Dermis microvascular lymphatic vessel endothelial cell (primary cell): Measurements from ENCODE around the gene SUPT3H. TPM values are rescaled to one million over a fixed set of nuclear protein-coding genes. Genes with fewer than 3 reads are reported as not detected.

ENCODE experiments used
- DNase-seq, 2 donors: peaks; one replicate each; pipeline versions ENCODE4 v3.0.0 to v3.0.0-alpha.2; 2010; ENCODE audit warnings: low read depth in 2 of 2
- total RNA-seq: library from RNA; depleted of rRNA; stranded (reverse); fragments of >200 nt; gene quantifications from 2 replicates; pipeline ENCODE4 v1.2.1, GENCODE V29; 2014

The SUPT3H gene
- 2.3 and 3.8 TPM in 2 replicates for total RNA-seq

DNA sequence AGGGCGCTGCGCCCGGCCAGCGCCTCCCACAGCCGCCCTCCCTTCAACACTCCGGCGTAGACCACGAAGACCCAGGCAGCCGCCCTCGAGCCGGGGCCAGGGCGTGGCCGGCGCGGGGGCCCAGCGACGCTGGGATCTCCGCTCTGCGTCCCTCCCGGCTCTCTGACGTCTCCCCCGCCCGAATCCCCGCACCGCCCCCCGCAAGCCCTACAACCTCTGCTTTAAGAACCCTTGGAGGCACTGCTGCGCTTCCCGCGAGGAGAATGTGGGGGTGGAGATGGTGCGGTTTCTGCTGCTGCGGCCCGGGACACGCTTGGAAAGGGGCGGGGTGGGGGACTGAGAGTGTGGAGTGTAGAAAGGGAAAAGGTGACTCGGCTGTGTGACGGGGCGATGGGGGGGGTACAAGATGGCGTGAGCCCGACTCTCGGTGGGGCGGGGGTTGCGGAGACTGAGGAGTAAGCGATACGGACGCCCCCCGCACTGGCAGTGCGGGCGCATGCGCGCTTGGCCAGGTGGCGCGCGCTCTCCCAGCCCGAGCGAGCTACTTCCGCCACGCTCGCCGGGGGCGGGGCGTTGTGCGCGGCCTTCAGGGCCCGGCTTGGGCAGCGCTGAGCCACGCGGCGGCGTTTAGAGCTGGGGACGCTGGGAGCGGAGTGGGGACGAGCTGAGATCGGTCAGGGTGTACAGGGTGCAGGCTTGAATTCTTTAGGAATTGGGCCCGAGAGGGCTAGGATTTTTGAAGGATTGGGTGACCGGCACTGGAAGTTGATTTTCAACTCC is at the start of gene SUPT3H:
Gene SUPT3H (minus strand): TSS at position 381 of the 780 bp plus-strand sequence.
- DNase-seq: peak; percentile 77 to 94

DNA sequence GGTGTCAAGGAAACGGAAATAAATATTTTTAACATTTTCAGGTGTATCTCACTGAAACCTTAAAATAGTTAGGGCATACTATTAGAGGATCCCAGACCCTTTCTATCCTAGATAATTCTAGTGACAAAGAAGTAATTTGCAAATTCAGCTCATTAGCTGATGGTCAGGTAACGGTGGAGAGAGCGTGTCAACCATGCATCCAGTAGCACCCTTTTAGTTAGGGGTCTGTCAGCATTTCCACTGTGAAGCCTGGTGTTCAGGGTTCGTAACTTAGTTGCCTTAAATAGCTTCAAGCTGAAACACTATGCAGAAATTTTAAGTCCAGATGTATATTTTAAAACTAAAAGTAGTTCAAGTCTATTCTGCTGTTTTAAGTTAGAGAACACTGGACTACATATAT is 48.5 kb upstream of the SUPT3H start:
- DNase-seq: no peak

DNA sequence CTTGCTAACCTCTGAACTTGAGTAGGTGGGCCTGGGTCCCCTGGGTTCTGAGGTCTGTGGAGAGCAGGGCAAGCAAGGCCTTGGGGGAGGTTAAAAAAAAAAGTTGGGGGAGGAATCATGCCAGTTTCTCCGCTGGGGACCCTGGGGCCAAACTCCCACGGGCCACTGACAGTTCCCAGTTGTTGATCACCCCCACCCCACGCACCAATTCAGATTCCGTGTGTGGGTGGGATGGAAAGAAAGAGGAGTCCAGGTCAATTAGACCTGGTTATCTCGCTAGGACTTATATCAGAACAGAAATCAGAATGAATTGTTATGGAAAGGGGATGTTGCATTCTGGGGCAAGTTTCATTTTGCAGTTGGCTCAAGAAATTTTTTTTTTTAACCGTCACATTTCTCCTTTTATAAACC is 46.7 kb upstream of the SUPT3H start:
- DNase-seq: no peak

DNA sequence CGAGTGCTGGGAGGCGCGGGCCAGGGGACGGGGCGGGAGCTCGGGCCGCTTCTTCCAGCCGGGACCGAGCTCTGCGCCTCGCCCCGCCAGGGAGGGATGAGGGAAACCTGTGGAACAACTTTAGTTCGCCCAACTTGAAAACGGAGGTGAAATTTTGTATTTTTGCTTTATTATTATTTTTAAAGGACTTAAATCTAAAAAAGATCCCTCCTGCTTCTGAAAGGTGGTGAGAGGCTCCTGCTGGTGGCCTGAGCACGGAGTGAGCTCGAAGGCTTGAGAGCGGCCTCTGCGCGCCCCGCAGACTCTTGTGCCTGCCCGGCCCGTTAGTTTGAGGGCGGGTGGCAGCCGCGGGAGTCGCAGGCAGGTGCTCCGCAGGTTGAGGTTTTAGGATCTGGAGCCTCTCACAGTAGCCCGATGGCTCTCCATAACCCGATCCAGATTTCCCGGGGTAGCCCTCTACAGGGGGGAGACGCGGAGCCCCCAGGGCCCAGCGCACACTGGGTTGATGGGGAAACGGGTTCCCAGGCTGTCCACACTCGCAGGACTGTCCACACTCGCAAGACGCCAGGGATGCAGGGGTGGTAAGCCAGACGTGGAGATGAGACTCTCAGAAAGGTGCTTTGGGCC is 46.2 kb upstream of the SUPT3H start:
- no peak for DNase-seq

DNA sequence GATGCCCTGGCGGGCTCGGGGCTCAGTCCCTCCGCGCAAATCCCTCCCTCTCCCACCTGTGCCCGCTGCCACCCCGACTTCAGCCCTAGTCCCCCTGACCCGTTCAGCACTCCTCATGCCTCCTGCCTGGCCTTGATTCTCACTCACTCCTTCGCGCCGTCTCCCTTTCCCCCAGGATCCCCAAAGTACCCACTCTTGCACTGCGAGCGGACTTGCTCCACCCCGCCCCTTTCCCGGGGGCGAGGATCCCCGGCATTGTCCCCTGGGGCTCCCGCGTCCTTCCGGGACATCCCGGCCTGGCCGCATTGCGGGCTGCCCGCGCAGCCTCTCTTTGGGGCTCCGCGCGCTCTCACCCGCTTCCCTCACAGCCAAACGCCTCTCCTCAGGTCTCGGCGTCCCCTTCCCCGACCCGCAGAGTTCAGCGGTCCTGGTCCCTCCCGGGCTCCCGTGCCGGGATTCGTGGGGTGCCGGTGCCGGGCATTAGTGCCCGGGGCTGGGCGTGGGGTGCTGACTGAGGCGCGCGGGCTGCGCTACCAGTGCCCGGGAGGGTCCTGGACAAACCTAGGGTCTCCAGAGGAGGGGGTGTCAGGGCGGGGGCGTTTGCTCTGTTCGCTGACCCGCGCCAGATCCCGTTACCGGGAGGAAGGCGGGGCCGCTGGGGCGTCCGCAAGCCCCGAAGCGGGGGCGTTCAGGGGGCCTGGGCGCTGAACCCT is 45.5 kb upstream of the SUPT3H start:
- no peak for DNase-seq

DNA sequence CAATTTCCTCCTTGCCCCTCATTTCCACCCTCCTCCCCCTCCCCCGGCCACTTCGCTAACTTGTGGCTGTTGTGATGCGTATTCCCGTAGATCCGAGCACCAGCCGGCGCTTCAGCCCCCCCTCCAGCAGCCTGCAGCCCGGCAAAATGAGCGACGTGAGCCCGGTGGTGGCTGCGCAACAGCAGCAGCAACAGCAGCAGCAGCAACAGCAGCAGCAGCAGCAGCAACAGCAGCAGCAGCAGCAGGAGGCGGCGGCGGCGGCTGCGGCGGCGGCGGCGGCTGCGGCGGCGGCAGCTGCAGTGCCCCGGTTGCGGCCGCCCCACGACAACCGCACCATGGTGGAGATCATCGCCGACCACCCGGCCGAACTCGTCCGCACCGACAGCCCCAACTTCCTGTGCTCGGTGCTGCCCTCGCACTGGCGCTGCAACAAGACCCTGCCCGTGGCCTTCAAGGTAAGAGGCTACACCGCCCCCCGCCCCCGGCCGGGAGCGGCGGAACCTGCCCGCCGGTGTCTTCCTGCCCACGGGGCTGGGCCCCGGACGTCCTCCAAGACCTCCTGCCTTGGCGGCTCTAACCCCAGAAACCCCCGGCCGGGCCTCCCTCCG is 44.9 kb upstream of the SUPT3H start:
- DNase-seq: no peak

DNA sequence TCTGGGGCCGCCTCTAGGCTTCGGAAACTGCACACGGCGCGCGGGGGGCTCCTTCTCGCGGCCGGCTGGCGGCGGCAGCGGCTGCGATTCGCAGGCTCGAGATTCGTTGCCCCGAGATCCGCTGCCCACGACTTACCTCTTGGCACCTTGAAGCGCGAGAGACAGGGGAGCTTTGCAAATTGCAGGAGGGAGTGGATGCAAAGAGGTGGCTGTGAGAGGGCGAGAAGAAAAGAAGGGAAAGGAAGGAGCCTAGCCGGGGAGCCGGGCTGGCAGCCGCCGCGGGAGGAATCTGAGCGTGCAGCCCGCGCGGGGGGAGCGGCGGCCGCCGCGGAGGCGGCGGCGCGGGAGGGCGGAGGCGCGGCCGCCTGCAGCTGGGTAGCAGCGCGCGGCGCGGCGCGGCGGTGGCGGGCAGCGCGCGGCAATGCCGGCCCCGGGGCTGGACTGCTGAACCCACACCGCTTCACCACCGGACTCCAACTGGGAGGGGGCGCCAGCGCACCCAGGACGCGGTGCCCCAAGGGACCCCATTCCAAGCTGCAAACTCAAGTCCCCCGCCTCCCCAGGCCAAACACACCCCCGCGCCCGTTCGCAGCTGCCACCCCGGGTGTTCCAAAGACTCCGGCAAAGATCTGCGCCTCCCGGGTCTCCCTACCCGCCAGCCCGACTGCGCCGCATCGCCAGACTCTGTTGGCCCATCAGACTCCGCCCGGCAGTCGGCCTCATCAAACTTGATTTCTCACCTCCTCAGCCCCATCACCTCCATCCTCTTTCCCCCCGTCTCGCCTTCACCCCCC is 44.2 kb upstream of the SUPT3H start:
- DNase-seq: peak in 1 of 2 donors; percentile 47

DNA sequence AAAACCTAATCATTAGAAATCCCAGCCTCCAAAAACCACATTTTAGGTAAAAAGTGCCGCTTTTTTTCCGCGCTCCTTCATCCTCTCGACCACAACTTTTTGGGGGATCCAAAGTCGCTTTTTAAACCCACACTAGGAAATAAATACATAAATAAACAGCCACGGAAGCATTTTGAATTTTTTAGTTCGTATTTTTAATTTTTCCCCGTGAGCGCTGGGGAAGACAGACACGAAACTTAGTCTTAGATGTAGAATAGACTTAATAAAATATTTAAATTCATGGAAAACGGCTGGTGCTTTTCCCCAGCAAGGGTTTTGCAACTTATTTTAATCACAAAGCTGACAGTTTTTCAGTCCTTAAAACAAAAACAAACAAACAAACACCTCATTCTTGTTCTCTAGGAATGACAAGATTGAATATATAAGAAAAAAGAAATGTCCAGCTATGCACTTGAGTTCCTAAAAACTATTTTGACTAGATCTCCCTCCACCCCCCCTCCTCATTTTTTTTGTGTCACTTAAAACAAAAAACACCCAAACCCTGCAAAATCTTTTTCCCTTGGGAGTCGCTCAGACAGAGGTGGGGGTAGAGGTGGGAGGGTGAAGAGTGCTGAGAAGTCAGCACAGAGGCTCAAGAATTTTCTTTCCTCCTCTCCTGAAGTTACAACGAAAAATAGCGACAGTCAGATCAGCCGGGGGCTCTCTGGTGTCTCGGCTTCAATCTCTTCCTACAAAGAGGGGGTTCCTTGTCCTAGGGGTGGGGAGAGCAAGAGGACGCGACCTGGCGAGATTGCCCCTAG is 43.4 kb upstream of the SUPT3H start:
- DNase-seq: no peak

DNA sequence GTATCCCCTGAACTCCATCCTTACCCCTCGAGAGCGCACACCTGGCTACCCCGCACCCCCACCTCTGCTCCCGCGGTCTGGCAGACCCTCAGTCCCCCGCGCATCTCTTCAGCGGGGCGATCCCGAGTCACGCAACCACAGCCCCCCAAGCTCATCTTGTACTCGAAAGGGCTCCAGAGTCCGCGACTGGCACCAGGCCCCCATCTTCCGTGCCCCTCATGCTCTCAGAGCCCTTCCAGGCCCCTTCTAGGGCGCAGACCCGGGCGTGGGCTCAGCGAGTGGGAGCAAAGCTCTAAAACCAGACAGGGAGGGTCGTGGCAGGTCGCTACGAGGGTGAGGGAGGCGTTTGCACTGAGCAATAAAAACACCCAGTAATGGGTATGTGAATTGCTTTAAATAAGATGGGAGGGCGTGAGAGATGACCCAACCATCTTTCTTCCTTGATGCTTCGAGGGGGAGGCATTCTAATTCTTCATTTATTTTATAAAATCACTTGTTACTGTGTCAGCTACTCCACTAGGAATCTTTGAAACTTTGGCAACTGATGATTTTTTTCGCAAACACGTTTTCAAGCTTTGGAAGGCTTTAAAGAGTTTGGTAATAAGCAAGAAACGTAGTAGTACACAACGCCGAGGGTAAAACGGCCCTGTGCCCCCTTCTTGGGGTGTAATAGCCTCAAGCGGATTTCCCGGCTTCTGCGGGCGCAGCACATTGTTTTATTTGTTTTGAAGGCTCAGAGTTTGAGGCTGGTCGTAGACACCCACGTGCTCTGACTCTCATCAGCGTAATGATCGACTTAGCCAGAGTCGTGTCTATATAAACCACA is 42.6 kb upstream of the SUPT3H start:
- no peak for DNase-seq

DNA sequence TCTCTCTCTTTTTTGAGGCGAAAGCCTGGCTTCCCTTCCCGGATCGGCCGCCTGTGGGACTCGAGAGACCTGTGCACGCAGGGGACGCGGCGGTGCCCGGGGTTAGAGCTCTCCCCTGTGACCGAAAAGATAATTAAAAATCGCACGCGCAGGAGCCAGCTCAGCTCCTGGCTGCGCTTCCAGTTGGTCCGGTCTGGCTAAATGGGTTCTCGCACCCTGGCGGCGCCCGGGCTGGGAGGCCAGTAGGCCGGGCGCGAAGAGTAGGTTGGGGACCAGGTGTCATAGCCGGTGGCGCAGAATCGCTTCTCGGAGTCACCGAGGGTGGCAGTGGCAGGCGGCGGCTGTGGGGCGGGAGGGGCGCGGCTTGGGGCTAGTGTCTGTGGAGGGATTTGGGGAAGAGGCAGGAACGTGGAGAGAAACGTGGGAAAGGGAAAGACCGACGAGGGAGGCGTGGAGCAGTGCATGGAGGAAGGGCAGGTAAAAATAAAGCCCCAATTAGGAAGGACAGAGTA is 41.9 kb upstream of the SUPT3H start:
- DNase-seq: no peak

DNA sequence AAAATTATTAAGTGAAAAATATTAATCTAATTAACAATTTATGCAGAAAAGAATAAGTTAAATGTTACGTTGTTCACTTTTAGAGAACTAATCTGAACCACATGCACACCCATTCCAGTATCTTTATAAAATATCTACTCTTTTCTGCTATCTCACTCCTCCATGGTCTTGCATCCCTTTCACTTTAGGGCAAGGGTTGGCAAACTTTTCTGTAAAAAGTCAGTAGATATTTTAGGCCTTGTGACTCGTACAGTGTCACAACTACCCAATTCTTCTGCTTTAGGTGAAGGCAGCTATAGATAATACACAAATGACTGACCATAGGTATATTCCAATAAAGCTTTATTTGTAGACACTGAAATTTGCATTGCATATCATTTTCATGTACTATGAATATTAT is 39.7 kb upstream of the SUPT3H start:
- DNase-seq: no peak

DNA sequence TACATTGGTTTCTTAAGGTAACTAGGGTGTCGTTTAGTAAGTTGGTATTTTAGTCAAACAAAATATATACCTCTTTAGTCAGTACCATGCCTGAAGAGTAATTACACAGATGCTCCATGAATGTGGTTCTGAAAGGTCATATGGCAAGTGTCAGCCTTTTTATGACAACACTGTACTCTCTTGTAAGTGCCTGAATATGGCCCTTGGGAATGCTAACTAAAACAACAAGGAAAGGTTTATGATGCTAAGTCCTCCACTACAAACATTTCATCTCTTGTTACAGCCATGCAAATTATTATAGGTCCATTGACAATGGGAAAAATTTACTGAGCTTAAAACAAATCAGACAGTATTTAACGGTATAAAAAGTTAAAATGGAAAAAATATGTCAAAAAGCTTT is 39.0 kb upstream of the SUPT3H start:
- no peak for DNase-seq

DNA sequence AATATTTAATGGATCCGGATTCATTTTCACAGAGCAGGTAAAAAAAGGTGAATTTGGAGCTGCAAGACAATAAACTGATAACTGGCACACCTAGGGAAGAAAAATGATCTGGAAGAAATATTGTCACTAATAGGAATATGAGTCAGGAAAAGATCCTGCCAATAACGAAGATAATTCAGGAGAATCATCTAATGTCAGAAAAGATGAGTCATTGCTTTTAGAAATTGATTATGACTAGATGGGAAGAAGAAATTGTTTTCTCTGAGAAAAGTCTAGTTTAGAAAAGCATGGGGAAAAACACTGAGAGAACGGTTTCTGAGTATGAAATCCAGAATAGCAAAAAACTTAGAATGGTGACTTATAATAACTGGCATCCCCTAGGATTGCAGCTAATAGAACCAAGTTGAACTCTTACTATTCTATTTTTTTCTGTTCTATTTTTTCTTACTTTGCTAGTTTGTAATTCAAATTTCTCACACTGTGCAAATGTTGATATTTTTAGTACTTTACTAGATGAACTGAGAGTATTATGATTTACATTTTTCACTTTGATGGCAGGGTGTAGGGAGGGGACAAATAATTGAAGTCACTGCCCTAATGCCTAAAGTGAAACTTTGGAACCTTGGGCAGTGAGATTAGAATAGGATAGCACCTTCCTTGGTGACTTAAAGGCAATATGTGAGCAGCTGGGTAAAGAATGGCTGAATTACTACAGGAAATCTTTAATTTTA is 38.2 kb upstream of the SUPT3H start:
- DNase-seq: no peak

DNA sequence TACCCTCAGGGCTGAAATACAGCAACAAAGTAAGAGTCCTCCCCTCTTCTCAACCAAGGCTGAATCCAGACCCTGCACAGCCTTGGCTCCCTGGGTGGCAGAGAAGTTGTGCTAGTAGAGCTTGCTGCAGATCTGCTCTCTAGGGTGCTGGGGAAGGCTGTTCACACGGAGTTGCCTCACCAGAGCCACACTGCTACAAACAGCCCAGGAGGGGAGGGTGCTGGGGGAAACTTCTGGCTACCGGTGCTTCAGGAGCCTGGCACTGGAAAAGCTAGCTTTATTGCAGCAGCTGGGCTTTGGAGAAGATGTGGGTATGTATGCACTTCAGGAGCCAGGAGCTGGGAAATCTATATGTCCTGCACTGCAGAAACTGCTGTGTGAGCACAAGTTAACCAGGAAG is 37.6 kb upstream of the SUPT3H start:
- DNase-seq: no peak

DNA sequence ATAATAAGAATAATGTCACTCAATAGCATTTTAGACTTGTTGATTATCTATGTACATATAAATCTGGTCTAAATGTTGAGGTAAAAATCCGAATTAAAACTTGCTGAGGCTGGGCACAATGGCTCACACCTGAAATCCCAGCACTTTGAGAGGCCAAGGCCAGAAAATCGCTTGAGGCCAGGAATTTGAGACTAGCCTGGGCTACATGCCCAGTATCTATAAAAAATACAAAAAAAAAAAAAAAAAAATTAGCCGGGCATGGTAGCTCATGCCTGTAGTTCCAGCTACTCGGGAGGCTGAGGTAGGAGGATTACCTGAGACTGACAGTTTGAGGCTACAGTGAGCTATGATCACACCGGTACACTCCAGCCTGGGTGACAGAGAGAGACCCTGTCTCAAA is 34.2 kb upstream of the SUPT3H start:
- no peak for DNase-seq

DNA sequence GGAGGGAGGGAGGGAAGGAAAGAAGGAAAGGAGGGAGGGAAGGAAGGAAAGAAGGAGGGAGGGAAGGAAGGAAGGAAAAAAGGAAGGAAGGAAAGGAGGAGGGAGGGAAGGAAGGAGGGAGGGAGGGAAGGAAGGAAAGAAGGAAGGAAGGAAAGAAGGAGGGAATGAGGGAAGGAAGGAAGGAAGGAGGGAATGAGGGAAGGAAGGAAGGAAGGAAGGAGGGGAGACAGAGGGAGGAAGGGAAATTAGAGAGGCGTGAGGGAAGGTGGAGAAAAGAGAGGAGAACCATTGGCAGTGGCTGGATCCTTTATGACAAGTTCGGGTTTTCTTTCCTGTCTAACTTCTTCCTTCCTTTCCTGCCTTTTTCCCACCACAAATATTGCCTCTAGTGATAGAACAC is 22.3 kb upstream of the SUPT3H start:
- DNase-seq: no peak

DNA sequence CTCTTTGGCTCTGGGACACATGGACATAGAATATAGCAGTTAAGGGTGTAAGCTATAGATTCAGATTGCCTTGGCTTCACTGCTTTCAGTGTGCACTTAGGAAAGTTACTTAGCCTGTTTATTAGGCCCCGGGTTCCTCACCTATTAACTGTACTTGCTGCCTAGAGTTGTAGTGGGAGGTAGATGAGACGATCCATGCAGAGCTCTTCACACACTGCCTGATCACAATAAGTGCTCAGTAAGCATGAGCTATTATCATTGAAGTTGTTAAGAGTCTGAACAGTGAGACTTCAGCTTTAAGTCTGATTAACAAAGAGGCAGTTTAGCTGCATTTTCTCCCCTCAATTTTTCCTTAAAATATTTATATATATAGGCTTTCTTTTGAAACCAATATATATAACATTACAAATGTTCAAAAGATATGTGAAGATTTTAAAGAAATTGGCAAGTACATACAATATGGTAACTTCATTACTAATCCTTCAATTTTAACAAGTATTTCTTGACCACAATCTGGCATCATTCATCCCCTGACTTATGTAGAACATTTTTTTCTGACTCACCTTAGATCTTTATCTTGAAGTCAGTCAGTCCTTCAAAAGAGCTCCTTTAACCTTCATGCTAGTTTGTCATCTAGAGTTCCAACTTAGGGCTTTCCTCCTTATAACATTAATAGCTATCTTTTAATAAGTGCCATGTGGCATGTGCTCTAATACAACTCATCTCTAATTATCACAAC is 20.5 kb upstream of the SUPT3H start:
- no peak for DNase-seq

DNA sequence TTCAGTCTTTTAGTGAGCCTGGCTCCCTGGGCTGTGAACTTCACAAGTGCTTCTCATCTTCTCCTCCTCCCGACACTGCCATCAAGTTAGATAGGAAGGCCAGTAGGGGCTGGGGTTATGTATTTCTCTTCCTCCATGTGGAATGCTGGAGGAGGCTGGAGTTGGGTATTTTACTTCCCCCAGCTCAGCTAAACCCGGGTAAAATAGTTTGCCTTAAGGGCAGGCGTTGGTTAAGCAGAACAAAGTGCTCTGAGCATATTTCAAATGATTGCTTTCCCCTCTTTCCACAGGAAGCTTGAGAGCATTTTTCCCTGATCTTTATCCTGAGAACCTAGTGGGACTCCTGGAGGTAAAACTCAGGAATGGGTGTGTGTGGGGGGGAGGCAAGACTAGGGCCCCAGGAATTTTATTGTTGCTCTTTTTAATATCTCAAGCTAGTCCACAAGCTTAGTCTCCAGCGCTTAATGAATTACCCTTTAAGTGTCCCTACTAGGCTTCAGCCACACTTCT is 16.9 kb upstream of the SUPT3H start:
- no peak for DNase-seq
